GM12872 (cell line): ENCODE results near the gene PALMD.

ENCODE experiments used
- CTCF ChIP-seq: IDR thresholded peaks from 3 replicates; pipeline ENCODE4 v1.5.1; 2011; ENCODE audit warnings: low read depth, mild to moderate bottlenecking, low read length, moderate library complexity; ENCODE audit not compliant: insufficient read depth

Gene PALMD

GRCh38 chr1:99676876-99677275 is 31.0 kb downstream of the PALMD start:
- no peak for TF ChIP-seq CTCF

GRCh38 chr1:99677416-99677815 is 31.5 kb downstream of the PALMD start:
- no peak for TF ChIP-seq CTCF

GRCh38 chr1:99680270-99680669 is 34.4 kb downstream of the PALMD start:
- no peak for TF ChIP-seq CTCF

- peak; percentile 19; the same call in 1 of the 3 replicates for TF ChIP-seq CTCF
Measured at GRCh38 chr1:99681583-99681982, 35.7 kb downstream of the PALMD start.

- no peak for TF ChIP-seq CTCF
Measured at GRCh38 chr1:99682291-99682751, 36.4 kb downstream of the PALMD start.

- peak; percentile 85 for TF ChIP-seq CTCF
Measured at GRCh38 chr1:99685516-99686180, 39.7 kb downstream of the PALMD start.

- no peak for TF ChIP-seq CTCF
Measured at GRCh38 chr1:99691175-99691574, 45.3 kb downstream of the PALMD start.

- no peak for TF ChIP-seq CTCF
Measured at GRCh38 chr1:99696616-99697015, 50.7 kb downstream of the PALMD start.
